GM12878 (cell line): Measurements from ENCODE around the gene GLRX5. TPM values are rescaled to one million over a fixed set of nuclear protein-coding genes. Genes with fewer than 3 reads are reported as not detected.

Source experiments
- ATF7 ChIP-seq: fragments of 450-650 bp; IDR thresholded peaks from 2 replicates; pipeline ENCODE4 v1.6.1; 2016; ENCODE audit warnings: low read depth, mild to moderate bottlenecking
- CBX3 ChIP-seq: fragments of 200-600 bp; sonication (generic); IDR thresholded peaks from 2 replicates; pipeline ENCODE4 v1.6.1; 2016; ENCODE audit warnings: low read depth, borderline replicate concordance
- HDGF ChIP-seq: fragments of 450-650 bp; IDR thresholded peaks from 2 replicates; pipeline ENCODE4 v1.6.1; 2016; ENCODE audit warnings: antibody characterized with exemption
- KLF5 ChIP-seq: fragments of 450-650 bp; IDR thresholded peaks from 2 replicates; pipeline ENCODE4 v1.6.1; 2014; ENCODE audit warnings: mild to moderate bottlenecking; ENCODE audit not compliant: partially characterized antibody
- MEF2A ChIP-seq: IDR thresholded peaks from 2 replicates; pipeline ENCODE4 v1.6.1; 2011; ENCODE audit warnings: low read depth, mild to moderate bottlenecking, low read length, moderate library complexity; ENCODE audit not compliant: insufficient read depth
- NR2F1 ChIP-seq: fragments of 450-650 bp; conservative IDR thresholded peaks from 2 replicates; pipeline ENCODE4 v1.6.1; 2017; ENCODE audit warnings: mild to moderate bottlenecking
- PBX3 ChIP-seq: IDR thresholded peaks from 2 replicates; pipeline ENCODE4 v1.6.1; 2011; ENCODE audit warnings: mild to moderate bottlenecking, low read depth, low read length, moderate library complexity; ENCODE audit not compliant: insufficient replicate concordance
- SKIL ChIP-seq: fragments of 450-650 bp; IDR thresholded peaks from 2 replicates; pipeline ENCODE4 v1.6.1; 2017; ENCODE audit warnings: mild to moderate bottlenecking, low read depth, inconsistent platforms; ENCODE audit not compliant: poor library complexity, severe bottlenecking
- polyA plus RNA-seq, 11 experiments: library from polyadenylated mRNA; depleted of rRNA in 4 of 11; unstranded in 6 of 11; stranded (reverse) in 5 of 11; fragments of >200 nt; fragmentation: Nextera tagmentation in 4 of 11; fragmentation: Illumina TruSeq in 1 of 11; extraction: Ambion mirVana in 4 of 11; extraction: Trizol in 1 of 11; gene quantifications; 1 replicate in 1 of 11; 2 replicates in 10 of 11; pipeline versions ENCODE4 v1.2.1 to v1.2.3, GENCODE V29; 2011 to 2016; ENCODE audit warnings: inconsistent platforms in 2 of 11, missing spikeins in 2 of 11, low read depth in 1 of 11
- total RNA-seq, 4 experiments: library from RNA; depleted of rRNA in 3 of 4; stranded (reverse); fragments of >200 nt in 3 of 4; fragmentation: Illumina TruSeq in 1 of 4; extraction: Trizol in 1 of 4; gene quantifications; 2 replicates each; pipeline versions ENCODE4 v1.2.1 to v1.2.3, GENCODE V29; 2013 to 2021

GLRX5 gene
- total and polyA plus RNA-seq, 10 of the 15 experiments (the other 5 are each of a cell fraction or from before 2014, with no cell fraction given) = 12.8 to 139 (median 55.4) TPM

GRCh38 chr14:95500201-95500681 is 34.6 kb upstream of the GLRX5 start (continued):
- no peak for TF ChIP-seq MEF2A
- peak; percentile 8; the same call in 1 of the 2 replicates for TF ChIP-seq NR2F1
- no peak for TF ChIP-seq PBX3
- no peak for TF ChIP-seq KLF5
- TF ChIP-seq SKIL = no peak
- TF ChIP-seq HDGF = no peak
- no peak for TF ChIP-seq ATF7
- TF ChIP-seq CBX3 = no peak
